ENCODE measurements around the gene PERCC1. TPM values are rescaled to one million over a fixed set of nuclear protein-coding genes. Genes with fewer than 3 reads are reported as not detected.
"Not testable (repeated sequence)": the region's sequence is repeated elsewhere in the genome, so short reads cannot be mapped to it uniquely, and the experiment has no call there.

Gene PERCC1
- total RNA-seq, 3 donors from 2014 or later, result 0.22 to 0.29 TPM; not detected in 1

DNA sequence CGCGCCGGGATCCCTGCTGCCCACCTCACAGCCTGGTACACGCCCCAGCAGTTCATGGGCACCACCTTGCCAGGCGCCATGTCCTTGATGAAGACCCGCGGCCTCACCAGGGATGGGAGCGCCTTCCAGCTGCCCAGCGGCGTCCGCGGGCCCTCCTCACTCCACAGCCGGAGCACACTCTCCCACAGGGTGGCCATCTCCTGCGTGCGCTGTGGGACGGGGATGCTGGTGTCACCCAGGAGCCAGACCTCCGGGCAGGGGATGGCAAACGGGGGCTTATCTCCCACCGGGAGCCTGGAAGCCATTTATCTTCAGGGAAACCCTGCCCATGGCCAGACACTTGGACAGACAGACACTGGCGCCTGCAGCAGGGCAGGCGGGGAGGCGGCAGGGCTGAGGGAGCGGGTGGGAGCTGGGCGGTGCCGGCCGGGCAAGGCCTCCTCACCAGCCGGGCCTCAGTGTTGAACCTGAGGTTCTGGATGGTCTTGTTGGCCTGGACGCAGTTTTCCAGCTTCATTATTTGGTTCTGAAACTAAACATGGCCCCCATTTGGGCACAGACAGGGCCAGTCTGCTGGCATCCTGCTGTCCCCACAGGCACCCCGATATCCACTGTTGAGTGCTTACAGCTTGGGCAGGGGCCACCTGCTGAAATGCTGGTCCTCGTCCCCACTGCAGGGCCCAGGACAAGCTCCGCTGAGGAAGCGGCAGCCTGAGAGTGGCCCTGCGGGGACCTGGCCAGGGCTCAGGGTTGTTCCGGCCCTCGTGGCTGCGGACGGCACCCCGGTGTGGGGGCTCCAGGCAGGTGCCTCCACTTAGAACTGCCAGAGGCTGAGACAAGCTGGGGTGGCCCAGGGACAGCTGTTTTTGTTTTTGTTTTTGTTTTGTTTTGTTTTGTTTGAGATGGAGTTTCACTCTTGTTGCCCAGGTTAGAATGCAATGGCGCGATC, 4.0 kb downstream of the PERCC1 start:
- no peak for DNase-seq
- no peak for ATAC-seq
- H3K4me3 Mint-ChIP-seq, result no peak overlapping the region

DNA sequence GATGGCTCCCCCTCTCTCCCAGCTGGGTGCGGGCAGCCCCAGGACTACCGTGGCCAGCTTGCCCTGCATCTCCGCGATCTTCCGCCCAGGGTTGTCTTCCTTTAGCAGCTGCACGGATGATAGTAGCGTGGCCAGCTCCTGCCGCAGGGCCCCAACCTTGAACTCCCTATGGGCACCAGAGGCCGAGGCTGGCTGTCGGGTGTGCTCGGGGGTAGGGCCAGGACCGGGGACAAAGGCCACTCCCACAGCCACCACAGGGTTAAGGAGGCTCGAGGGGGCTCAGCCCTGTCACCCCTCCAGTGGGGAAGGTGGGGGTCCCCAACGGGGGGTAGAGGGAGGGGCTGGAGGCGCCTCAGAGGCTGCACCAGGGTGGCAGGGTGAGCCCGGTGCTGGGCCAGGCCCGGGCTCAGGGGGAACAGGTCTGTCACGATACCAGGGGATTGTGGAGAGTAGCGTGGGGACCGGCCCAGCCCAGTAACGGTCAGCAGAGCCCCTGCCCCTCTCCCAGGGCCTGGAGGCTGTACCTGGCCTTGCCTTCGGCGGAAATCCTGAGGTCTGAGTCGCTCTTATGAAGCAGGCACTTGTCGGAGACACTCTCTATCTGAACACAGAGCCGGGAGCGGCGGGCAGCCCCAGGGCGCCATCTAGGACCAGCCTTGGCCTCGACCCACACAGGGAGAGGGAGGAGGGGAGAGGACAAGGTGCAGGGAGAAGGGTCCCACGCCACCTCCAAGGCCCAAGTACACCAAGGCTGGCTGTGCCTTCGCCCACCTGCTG, 5.2 kb downstream of the PERCC1 start:
- H3K27me3 Mint-ChIP-seq (ENCODE audit: low read depth), result no peaks in the 10 kb centered on the region
- no peak for ATAC-seq
- no peak overlapping the region for H3K4me3 Mint-ChIP-seq
- no peaks in the 10 kb centered on the region for H3K4me1 Mint-ChIP-seq (ENCODE audit: low read depth)
- DNase-seq, result no peak
- no peaks in the 10 kb centered on the region for H3K36me3 Mint-ChIP-seq (ENCODE audit: insufficient read depth)
- H3K9me3 Mint-ChIP-seq, result no peaks in the 10 kb centered on the region

More for the DNA sequence above, 4.0 kb downstream of the PERCC1 start:
- no peaks in the 10 kb centered on the region for H3K9me3 Mint-ChIP-seq
- H3K4me1 Mint-ChIP-seq (ENCODE audit: low read depth), result no peaks in the 10 kb centered on the region
- H3K36me3 Mint-ChIP-seq (ENCODE audit: insufficient read depth), result no peaks in the 10 kb centered on the region
- peaks cover 2% of the 10 kb centered on the region for H3K27me3 Mint-ChIP-seq (ENCODE audit: low read depth)

DNA sequence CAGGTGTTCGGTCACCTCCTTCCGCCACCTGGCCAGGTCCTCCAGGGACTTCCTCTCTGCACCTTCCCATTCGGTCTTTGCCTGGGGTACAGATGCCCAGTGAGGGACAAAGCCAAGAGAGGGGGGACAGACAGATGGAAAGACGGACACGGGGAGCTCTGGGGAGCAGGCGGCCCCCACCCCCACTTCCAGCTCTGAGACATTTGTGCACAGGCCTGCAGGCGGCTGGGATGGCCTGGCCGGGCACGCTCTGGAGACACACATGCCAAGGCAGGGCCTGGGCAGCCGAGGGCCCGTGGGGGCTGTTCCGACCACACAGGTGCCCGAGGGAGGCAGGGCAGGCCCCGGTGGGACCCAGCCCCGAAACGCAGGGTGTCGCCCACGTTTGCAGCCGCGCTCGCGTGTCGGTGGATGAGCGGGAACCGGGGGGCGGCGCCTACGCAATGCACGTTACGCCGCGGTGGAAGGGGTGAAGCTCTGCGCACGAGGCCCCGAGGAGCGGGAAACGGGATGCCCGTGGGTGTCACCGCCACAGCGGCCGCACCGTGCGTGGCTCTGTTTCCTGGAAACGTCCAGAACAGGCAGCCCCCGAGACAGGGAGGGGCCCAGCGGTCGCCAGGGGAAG, 6.0 kb downstream of the PERCC1 start:
- Mint-ChIP-seq H3K4me3 (no peak overlapping the region), H3K27me3 (ENCODE audit: low read depth) (no peaks in the 10 kb centered on the region), H3K4me1 (ENCODE audit: low read depth) (no peaks in the 10 kb centered on the region), H3K36me3 (ENCODE audit: insufficient read depth) (no peaks in the 10 kb centered on the region), H3K9me3 (no peaks in the 10 kb centered on the region)
- no peak for DNase-seq
- no peak for ATAC-seq

GRCh38 chr16:1437606-1438005, 6.7 kb downstream of the PERCC1 start:
- Mint-ChIP-seq H3K36me3 (ENCODE audit: insufficient read depth) (no peaks in the 10 kb centered on the region), H3K4me1 (ENCODE audit: low read depth) (no peaks in the 10 kb centered on the region), H3K4me3 (no peak overlapping the region), H3K9me3 (no peaks in the 10 kb centered on the region), H3K27me3 (ENCODE audit: low read depth) (no peaks in the 10 kb centered on the region)
- no peak for ATAC-seq
- DNase-seq, result no peak

DNA sequence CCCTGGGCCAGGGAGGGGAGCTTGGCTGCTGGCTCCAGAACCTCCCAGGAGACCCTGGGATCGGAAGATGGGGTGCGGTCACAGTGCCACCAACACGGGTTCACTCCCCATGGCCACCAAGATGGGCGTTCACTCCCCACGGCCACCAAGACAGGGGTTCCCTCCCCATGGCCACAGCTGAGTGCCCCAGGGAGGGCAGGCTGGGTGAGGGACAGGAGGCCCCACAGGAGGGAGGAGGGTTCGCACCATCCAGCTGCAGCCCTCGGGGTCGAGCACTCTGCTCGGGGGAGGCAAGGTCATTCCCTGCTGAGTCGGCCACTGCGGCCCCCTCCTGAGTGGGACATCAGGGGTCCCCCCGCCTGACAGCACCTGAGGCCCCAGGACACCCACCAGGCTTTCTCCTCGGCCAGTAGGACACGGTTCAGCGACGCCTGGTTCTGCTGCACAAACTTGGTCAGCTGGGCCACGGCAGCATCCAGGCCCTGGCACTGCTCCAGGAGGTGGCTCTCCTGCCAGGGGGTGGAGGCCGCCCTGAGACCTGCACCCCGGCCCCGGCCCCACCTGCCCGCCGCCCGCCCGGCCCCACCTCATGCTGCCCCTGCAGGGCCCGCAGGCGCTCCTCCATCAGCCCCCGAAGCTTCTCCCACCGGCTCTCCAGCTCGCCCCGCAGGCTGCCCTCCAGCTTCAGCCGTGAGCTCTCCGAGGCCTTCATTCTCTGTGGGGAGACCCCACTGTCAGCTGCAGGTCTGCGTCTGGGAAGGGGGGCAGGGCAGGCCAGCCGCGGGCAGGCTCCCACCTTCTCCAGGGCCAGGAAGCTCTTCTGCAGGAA, 7.6 kb downstream of the PERCC1 start:
- H3K36me3 Mint-ChIP-seq (ENCODE audit: insufficient read depth), result no peaks in the 10 kb centered on the region
- H3K9me3 Mint-ChIP-seq, result no peaks in the 10 kb centered on the region

GRCh38 chr16:1439058-1439698, 8.3 kb downstream of the PERCC1 start:
- DNase-seq, result no peak
- no peaks in the 10 kb centered on the region for H3K36me3 Mint-ChIP-seq (ENCODE audit: insufficient read depth)
- no peak overlapping the region for H3K4me3 Mint-ChIP-seq
- no peaks in the 10 kb centered on the region for H3K9me3 Mint-ChIP-seq
- no peaks in the 10 kb centered on the region for H3K4me1 Mint-ChIP-seq (ENCODE audit: low read depth)
- no peaks in the 10 kb centered on the region for H3K27me3 Mint-ChIP-seq (ENCODE audit: low read depth)
- no peak for ATAC-seq

More for the DNA sequence above, 7.6 kb downstream of the PERCC1 start:
- Mint-ChIP-seq H3K27me3 (ENCODE audit: low read depth) (no peaks in the 10 kb centered on the region), H3K4me1 (ENCODE audit: low read depth) (no peaks in the 10 kb centered on the region), H3K4me3 (no peak overlapping the region)
- DNase-seq (no peak), ATAC-seq (no peak)

GRCh38 chr16:1439699-1440074, 8.8 kb downstream of the PERCC1 start:
- not testable (repeated sequence) for H3K27me3 Mint-ChIP-seq (ENCODE audit: low read depth); DNase-seq; H3K4me1 Mint-ChIP-seq (ENCODE audit: low read depth); H3K9me3 Mint-ChIP-seq; H3K36me3 Mint-ChIP-seq (ENCODE audit: insufficient read depth); ATAC-seq; H3K4me3 Mint-ChIP-seq

GRCh38 chr16:1441391-1441829, 10.5 kb downstream of the PERCC1 start:
- H3K4me3 Mint-ChIP-seq, result no peak overlapping the region

DNA sequence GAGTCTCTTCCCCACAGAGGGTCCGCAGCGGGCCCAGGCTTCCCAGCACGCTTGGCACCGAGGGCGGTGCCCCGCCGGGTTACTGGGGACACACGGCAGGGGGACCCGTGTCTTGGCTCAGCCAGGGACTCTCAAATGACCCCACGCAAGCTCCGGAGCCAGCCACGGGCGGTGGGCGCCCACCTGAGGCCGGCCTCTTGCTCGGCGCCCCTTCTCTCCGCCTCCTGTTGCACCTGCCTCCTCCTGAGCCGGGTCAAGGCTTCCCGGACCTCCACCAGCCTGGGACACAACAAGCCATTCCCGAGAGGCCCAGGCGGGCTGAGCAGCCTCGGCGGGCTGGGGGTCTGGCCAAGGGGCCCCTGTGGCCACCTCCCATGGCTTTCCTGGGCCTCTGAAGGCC, 11.8 kb downstream of the PERCC1 start:
- H3K9me3 Mint-ChIP-seq, result no peaks in the 10 kb centered on the region
- no peaks in the 10 kb centered on the region for H3K36me3 Mint-ChIP-seq (ENCODE audit: insufficient read depth)
- no peaks in the 10 kb centered on the region for H3K27me3 Mint-ChIP-seq (ENCODE audit: low read depth)
- no peaks in the 10 kb centered on the region for H3K4me1 Mint-ChIP-seq (ENCODE audit: low read depth)
- DNase-seq (no peak), ATAC-seq (no peak)
- H3K4me3 Mint-ChIP-seq, result no peak overlapping the region

More at GRCh38 chr16:1441391-1441829, 10.5 kb downstream of the PERCC1 start:
- Mint-ChIP-seq H3K36me3 (ENCODE audit: insufficient read depth) (no peaks in the 10 kb centered on the region), H3K4me1 (ENCODE audit: low read depth) (no peaks in the 10 kb centered on the region), H3K27me3 (ENCODE audit: low read depth) (no peaks in the 10 kb centered on the region), H3K9me3 (no peaks in the 10 kb centered on the region)
- ATAC-seq (no peak), DNase-seq (no peak)

- Mint-ChIP-seq H3K4me3 (no peak overlapping the region), H3K27me3 (ENCODE audit: low read depth) (no peaks in the 10 kb centered on the region), H3K9me3 (no peaks in the 10 kb centered on the region), H3K36me3 (ENCODE audit: insufficient read depth) (no peaks in the 10 kb centered on the region), H3K4me1 (ENCODE audit: low read depth) (no peaks in the 10 kb centered on the region)
- no peak for ATAC-seq
- DNase-seq, result no peak
These were observed 12.6 kb downstream of the PERCC1 start for GRCh38 chr16:1443403-1443973.

DNA sequence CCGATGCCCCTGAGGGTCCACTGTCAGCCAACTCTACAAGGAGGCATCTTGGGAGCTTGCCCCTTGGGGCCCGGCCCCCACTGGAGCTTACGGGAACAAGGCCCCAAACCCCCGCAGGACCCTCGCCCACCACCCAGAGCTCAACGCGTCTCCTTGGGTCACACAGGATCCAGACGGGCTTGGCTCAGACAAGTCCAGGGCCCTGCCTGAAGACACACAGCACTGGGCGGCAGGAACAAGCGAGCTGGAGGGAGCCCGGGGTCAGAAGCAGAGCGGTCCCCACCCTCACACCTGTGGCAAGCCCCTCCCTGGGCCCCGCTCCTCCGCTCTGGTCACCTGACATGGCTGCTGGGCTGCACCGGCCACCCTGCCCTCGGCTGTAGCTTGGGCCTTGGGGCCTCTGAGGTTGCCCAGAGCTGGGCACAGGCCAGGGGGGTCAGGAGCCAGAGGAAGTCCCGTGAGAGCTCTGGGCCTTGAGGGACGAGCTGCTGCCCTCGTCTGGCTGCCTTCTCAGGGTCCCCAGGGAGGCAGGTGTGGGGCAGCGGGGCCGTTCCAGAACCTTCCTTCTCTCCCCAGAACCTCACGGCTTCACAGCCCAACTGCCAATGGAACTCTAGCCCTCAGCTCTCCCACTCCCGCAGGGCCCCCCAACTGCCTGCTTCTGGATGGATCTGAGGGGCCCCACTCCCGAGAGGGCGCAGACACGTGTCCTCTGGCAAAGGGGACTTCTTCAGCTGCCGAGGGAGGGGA, 13.3 kb downstream of the PERCC1 start, which contains the start of gene CCDC154:
Gene CCDC154, minus strand, starts transcription at position 577 of the 750 bp plus-strand sequence. Its CDS starts 234 bp downstream, at position 343.
- DNase-seq, result no peak
- no peaks in the 10 kb centered on the region for H3K27me3 Mint-ChIP-seq (ENCODE audit: low read depth)
- no peaks in the 10 kb centered on the region for H3K9me3 Mint-ChIP-seq
- H3K4me1 Mint-ChIP-seq (ENCODE audit: low read depth), result no peaks in the 10 kb centered on the region
- ATAC-seq, result no peak
- H3K4me3 Mint-ChIP-seq, result no peak within 1 kb of the TSS
- H3K36me3 Mint-ChIP-seq (ENCODE audit: insufficient read depth), result no peaks in the 10 kb centered on the region

DNA sequence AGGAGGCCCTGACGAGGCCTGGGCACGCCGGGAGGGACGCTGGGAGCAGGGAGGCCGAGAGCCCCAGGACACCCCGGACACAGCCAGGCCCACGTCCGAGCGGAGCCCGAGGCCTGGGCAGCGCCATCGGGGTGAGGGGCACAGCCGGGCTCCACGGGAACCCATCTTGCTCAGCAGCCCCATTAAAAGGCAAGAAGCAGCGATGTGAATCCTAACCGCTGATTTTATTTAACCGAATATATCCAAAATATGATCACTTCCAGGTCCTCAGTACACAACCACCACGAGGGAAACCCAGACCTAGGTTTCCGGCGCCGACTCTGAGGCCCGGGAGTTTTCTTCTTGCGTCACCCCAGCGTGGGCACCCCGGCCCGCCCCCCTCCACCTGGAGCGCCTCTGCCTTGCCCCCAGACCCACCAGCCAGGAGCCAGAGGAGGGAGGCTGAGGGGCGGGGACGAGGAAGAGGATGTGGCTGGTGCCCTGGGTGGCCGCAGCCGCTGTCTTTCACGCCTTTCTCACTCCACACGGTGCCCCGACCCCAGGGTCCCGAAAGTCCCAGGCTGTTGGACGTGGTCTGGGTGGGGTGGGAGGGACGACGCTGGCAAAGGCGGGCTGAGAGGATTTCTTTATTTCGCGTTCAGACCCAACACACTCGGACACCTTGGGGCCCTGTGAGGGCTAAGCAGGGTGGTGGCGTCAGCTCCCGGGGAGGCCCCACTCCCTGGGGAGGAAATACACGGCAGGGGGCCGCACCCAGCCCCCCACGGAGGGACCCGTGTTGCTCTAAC, 14.0 kb downstream of the PERCC1 start:
- peaks cover 2% of the 10 kb centered on the region for H3K36me3 Mint-ChIP-seq (ENCODE audit: insufficient read depth)

More for the DNA sequence above, 14.0 kb downstream of the PERCC1 start:
- Mint-ChIP-seq H3K4me3 (no peak overlapping the region), H3K9me3 (no peaks in the 10 kb centered on the region), H3K4me1 (ENCODE audit: low read depth) (no peaks in the 10 kb centered on the region), H3K27me3 (ENCODE audit: low read depth) (no peaks in the 10 kb centered on the region)
- ATAC-seq (no peak), DNase-seq (no peak)

Data from activated T-cell treated with anti-CD3 and anti-CD28 coated beads, Interleukin-2, amount 50 U/mL, for 4 hours (primary cell).